GM12875 (cell line): Measurements from ENCODE around the gene MAGI1.

Source experiments
- H3K4me3 ChIP-seq: one replicate; pipeline ENCODE4 v1.5.1; 2011; ENCODE audit warnings: low read depth, low read length, control low read depth
- CTCF ChIP-seq: IDR thresholded peaks from 2 replicates; pipeline ENCODE4 v1.5.1; 2011; ENCODE audit warnings: low read depth, mild to moderate bottlenecking, control low read depth, inconsistent platforms, low read length, moderate library complexity, borderline replicate concordance; ENCODE audit not compliant: insufficient read depth

The MAGI1 gene

GRCh38 chr3:65701516-65701915 lies 337.2 kb downstream of the MAGI1 start:
- no peak overlapping the region for H3K4me3 ChIP-seq
- TF ChIP-seq CTCF = no peak

GRCh38 chr3:65689436-65689835 lies 349.3 kb downstream of the MAGI1 start:
- no peak overlapping the region for H3K4me3 ChIP-seq
- TF ChIP-seq CTCF = no peak

DNA sequence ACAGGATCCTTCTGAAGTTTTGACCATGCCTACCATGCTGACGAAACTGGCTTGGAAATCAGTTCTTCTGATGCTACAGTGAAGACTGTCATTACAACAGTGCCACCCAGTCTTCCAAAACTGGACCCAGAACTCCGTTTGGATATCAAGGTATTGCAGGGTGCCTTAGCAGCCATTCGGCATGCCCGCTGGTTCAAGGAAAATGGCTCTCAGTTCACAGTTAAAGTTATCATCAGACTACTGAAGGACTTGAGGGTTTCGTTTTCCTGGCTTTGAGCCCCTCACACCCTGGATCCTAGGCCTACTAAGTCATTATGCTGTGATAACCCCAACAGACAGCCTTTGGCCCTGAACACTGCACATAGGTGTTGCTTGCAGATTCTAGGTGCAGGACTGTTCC lies 351.0 kb downstream of the MAGI1 start:
- H3K4me3 ChIP-seq = no peak overlapping the region
- TF ChIP-seq CTCF = no peak

DNA sequence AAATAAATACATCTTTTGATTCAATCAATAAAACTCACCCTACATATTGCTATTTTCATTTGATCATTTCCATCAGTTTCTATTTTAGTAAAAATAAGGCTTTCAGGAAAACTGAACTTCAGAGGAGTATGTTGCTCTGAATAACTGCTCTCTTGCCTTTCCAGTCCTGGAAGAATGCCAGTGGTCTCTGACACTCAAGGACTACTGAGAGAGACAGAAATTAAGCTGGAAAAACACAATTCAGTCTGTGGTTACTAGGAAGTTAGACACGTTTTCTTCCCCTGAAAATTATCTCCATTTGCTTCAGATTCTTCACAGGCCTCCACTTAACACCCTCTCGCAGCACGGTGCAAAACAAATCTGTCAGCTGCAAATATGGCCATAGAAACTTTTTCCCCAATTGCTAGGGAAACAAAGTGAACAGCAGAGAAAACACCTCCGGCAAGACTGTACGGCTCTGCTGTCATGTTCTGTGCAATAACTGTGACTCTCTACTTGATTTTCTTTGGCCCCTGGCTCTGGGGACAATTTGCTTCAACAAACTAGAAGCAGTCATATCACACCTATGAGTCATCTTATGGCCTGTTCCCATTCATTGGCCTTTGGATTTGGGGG lies 353.0 kb downstream of the MAGI1 start:
- no peak for TF ChIP-seq CTCF
- H3K4me3 ChIP-seq = no peak overlapping the region

GRCh38 chr3:65678516-65678915 lies 360.2 kb downstream of the MAGI1 start:
- no peak overlapping the region for H3K4me3 ChIP-seq
- TF ChIP-seq CTCF = no peak

DNA sequence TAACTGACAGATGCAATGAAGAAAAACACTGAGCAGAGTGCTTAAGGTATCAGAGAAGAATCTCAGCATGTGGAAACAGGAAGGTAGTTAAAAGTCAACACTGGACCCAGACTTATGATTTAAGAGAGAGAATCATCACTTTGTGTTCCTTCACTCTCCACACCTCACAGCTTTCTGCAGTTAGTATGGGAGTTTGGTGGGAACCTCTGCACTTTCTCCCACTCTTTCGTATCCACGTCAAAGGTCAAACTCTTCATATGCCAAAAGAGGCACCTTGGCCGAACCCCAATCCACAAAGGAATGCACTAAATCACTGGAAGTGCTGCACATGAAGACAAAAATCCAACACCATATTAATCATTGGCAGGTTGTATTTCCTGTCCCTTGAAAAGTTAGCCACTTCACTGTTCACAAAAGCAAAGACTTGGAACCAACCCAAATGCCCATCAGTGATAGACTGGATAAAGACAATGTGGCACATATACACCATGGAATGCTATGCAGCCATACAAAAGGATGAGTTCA lies 361.2 kb downstream of the MAGI1 start:
- TF ChIP-seq CTCF = no peak
- H3K4me3 ChIP-seq = no peak overlapping the region

GRCh38 chr3:65676580-65676979 lies 362.1 kb downstream of the MAGI1 start:
- H3K4me3 ChIP-seq = no peak overlapping the region
- TF ChIP-seq CTCF = no peak
